GM18870 (cell line): ENCODE results near the gene CAMTA2.
"Not testable (repeated sequence)": the region's sequence is repeated elsewhere in the genome, so short reads cannot be mapped to it uniquely, and the experiment has no call there.

ENCODE experiments used
- ATAC-seq: cut with Tn5 transposase; IDR thresholded peaks from one replicate; pipeline ENCODE4 v1.9.1; 2021; ENCODE audit warnings: moderate library complexity; ENCODE audit not compliant: unreplicated experiment

The CAMTA2 gene

DNA sequence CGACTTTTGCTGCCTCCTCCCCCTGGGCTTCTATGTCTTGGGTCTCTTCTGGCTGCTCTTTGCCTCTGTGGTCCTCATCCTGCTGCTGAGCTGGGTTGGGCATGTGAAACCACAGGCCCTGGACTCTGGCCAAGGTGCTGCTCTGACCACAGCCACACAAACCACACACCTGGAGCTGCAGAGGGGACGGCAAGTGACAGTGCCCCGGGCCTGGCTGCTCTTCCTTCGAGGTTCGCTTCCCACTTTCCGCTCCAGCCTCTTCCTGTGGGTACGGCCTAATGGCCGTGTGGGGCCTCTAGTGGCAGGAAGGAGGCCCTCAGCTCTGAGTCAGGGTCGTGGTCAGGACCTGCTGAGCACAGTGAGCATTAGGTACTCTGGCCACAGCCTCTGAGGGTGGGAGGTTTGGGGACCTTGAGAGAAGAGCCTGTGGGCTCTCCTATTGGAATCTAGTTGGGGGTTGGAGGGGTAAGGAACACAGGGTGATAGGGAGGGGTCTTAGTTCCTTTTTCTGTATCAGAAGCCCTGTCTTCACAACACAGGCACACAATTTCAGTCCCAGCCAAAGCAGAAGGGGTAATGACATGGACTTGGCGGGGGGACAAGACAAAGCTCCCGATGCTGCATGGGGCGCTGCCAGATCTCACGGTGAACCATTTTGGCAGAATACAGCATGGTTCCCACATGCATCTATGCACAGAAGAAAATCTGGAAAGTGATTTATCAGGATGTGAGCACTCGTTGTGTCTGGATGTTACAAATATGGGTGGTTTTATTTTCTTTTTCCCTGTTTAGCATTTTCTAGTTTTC lies 53.1 kb downstream of the CAMTA2 start:
- no peak for ATAC-seq

GRCh38 chr17:4933646-4934045 lies 53.8 kb downstream of the CAMTA2 start:
- no peak for ATAC-seq

GRCh38 chr17:4932756-4933155 lies 54.7 kb downstream of the CAMTA2 start:
- no peak for ATAC-seq

DNA sequence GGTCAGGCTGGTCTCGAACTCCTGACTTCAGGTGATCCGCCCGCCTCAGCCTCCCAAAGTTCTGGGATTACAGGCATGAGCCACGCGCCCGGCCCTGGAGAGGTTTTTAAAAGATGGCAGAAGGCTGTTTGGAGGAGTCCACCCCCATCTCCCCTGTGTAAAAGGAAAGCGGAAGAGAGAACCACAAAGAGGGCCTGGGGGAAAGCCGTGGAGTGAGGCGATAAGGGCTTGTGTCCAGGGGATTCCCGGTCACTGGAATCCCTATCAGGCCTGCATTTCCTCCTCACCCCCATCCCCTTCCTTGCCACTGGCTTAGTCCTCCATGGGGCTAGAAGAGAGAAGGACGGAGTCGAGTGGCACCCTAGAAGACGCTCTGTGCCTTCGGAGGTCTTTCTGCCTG lies 55.5 kb downstream of the CAMTA2 start, which contains the start of gene GP1BA:
TSS of gene GP1BA (plus strand) at position 315 of the 400 bp plus-strand sequence. CDS start 328 bp downstream, outside the sequence.
- no peak for ATAC-seq

DNA sequence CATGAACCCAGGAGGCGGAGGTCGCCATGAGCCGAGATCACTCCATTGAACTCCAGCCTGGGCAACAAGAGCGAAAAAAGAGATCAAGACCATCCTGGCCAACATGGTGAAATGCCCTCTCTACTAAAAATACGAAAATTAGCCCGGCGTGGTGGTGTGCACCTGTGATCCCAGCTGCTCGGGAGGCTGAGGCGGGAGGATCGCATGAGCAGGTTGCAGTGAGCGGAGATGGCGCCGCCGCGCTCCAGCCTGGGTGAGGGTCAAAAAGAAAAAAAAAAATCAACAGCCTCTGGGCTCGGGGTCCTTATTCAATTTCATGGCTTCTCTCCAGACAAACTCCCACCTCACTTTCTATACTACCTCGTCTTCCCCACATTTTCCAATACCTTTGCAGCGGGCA lies 58.6 kb downstream of the CAMTA2 start:
- no peak for ATAC-seq

- ATAC-seq, result not testable (repeated sequence)
These were observed 60.7 kb downstream of the CAMTA2 start for GRCh38 chr17:4926577-4927335.

- no peak for ATAC-seq
These were observed 66.2 kb downstream of the CAMTA2 start for GRCh38 chr17:4921320-4921719.

DNA sequence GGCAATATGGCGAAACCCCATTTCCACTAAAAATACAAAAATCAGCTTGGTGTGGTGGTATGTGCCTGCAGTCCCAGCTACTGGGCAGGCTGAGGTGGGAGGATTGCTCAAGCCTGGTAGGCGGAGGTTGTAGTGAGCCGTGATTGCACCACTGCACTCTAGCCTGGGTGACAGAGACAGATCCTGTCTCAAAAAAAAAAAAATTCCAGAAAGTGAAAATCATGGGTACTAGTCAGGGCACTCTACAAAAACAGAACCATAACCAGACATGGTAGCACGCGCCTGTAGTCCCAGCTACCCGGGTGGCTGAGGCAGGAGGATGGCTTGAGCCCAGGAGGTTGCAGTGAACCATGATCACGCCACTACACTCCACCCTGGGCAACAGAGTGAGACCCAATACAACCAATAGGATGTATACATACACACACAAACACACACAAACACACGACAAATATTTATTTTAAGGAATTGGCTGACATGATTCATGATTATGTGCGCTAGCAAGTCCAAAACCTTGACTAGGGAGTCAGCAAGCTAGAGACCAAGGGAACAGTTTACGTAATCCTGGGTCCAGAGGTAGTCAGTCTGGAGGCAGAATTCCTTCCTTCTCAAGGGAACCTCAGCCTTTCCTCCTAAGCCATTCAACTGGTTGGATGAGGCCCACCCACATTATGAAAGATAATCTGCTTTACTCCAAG lies 67.0 kb downstream of the CAMTA2 start:
- ATAC-seq, result no peak

DNA sequence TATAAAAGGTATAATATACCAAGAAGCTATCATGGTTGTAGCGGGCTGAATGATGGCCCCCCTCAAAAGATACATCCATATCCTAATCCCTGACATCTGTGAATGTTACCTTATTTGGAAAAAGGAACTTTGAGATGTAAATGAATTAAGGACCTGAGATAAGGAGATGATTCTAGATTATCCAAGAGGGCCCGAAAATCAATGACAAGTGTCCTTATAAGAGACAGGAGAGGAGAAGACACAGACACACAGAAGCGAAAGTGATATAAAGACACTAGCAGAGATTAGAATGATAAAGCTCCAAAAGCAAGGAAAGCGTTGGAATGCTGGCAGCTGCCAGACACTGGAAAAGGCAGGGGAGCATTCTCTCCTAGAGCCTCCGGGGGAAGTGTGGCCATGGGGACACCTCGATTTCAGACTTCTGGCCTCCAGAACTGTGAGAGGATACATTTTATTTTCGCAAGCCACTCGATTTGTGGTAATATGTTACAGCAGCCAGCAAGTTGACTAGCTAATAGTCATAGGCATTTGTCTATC lies 67.9 kb downstream of the CAMTA2 start:
- ATAC-seq, result no peak
